Neuronal stem cell (in vitro differentiated cells): ENCODE measurements around the gene SGO1.

Source experiments
- DNase-seq: peaks from one replicate; pipeline ENCODE4 v3.0.0-alpha.2; 2013; ENCODE audit warnings: low spot score
- H2AFZ ChIP-seq: one replicate; pipeline ENCODE4 v1.6.1; 2013; ENCODE audit warnings: mild to moderate bottlenecking, low read length, inconsistent platforms
- H2AK5ac ChIP-seq: 2 replicates; pipeline ENCODE4 v1.6.1; 2013; ENCODE audit warnings: low read depth, mild to moderate bottlenecking, inconsistent platforms, low read length, moderate library complexity, mixed read lengths
- H2BK120ac ChIP-seq: 2 replicates; pipeline ENCODE4 v1.6.1; 2013; ENCODE audit warnings: low read depth, mild to moderate bottlenecking, inconsistent platforms, low read length, moderate library complexity, mixed read lengths
- H2BK12ac ChIP-seq: one replicate; pipeline ENCODE4 v1.6.1; 2013; ENCODE audit warnings: low read length, inconsistent platforms
- H2BK15ac ChIP-seq: 2 replicates; pipeline ENCODE4 v1.6.1; 2013; ENCODE audit warnings: mild to moderate bottlenecking, low read length, inconsistent platforms, mixed read lengths
- H2BK5ac ChIP-seq: one replicate; pipeline ENCODE4 v1.6.1; 2013; ENCODE audit warnings: inconsistent platforms, mild to moderate bottlenecking, low read length, moderate library complexity
- H3K14ac ChIP-seq: one replicate; pipeline ENCODE4 v1.6.1; 2013; ENCODE audit warnings: low read length, inconsistent platforms
- H3K18ac ChIP-seq: 2 replicates; pipeline ENCODE4 v1.6.1; 2013; ENCODE audit warnings: low read length, inconsistent platforms
- H3K23ac ChIP-seq: 2 replicates; pipeline ENCODE4 v1.6.1; 2013; ENCODE audit warnings: low read depth, mild to moderate bottlenecking, mixed read lengths, low read length, inconsistent platforms; ENCODE audit not compliant: poor library complexity
- H3K27ac ChIP-seq: replicated peaks from 3 replicates; pipeline ENCODE4 v1.5.1; 2013; ENCODE audit warnings: low read length, inconsistent platforms
- H3K27me3 ChIP-seq, 3 experiments: 2 replicates each; pipeline ENCODE4 v1.6.1; 2013; ENCODE audit warnings: low read length in 3 of 3, mild to moderate bottlenecking in 2 of 3, inconsistent platforms in 1 of 3, low read depth in 1 of 3, mixed read lengths in 1 of 3, moderate library complexity in 1 of 3; ENCODE audit not compliant: control insufficient read depth in 3 of 3, insufficient read depth in 3 of 3
- H3K36me3 ChIP-seq, 2 donors: replicated peaks in 1 of 2; 2 replicates each; pipeline ENCODE4 v1.6.1; 2013; ENCODE audit warnings: low read length in 2 of 2; ENCODE audit not compliant: control insufficient read depth in 2 of 2, insufficient read depth in 2 of 2
- H3K4ac ChIP-seq: 2 replicates; pipeline ENCODE4 v1.6.1; 2013; ENCODE audit warnings: inconsistent platforms, mild to moderate bottlenecking, low read length, moderate library complexity
- H3K4me1 ChIP-seq, 2 donors: 1 replicate in 1 of 2; 2 replicates in 1 of 2; pipeline ENCODE4 v1.6.1; 2013; ENCODE audit warnings: low read length in 2 of 2, low read depth in 1 of 2; ENCODE audit not compliant: control insufficient read depth in 2 of 2, insufficient read depth in 1 of 2
- H3K4me2 ChIP-seq: one replicate; pipeline ENCODE4 v1.6.1; 2013; ENCODE audit warnings: mild to moderate bottlenecking, low read length, inconsistent platforms; ENCODE audit not compliant: insufficient read depth, poor library complexity, severe bottlenecking
- H3K4me3 ChIP-seq, 2 donors: 2 replicates each; pipeline ENCODE4 v1.5.1; 2013; ENCODE audit warnings: low read length in 2 of 2, mild to moderate bottlenecking in 2 of 2, inconsistent platforms in 1 of 2, moderate library complexity in 1 of 2
- H3K79me1 ChIP-seq: one replicate; pipeline ENCODE4 v1.6.1; 2013; ENCODE audit warnings: low read depth, mild to moderate bottlenecking, inconsistent platforms, low read length, moderate library complexity
- H3K9ac ChIP-seq: one replicate; pipeline ENCODE4 v1.6.1; 2013; ENCODE audit warnings: mild to moderate bottlenecking, low read depth, low read length, inconsistent platforms; ENCODE audit not compliant: poor library complexity
- H3K9me3 ChIP-seq, 2 donors: replicated peaks in 1 of 2; 2 replicates each; pipeline versions ENCODE3 to v1.6.1; 2013; ENCODE audit warnings: low read length in 2 of 2, mild to moderate bottlenecking in 2 of 2, inconsistent platforms in 1 of 2, low read depth in 1 of 2, mixed read lengths in 1 of 2, moderate library complexity in 1 of 2; ENCODE audit not compliant: control insufficient read depth in 2 of 2, insufficient read depth in 1 of 2
- H4K8ac ChIP-seq: one replicate; pipeline ENCODE4 v1.6.1; 2013; ENCODE audit warnings: low read depth, mild to moderate bottlenecking, inconsistent platforms, low read length, moderate library complexity
- H4K91ac ChIP-seq: one replicate; pipeline ENCODE4 v1.6.1; 2013; ENCODE audit warnings: low read length, low read depth, mild to moderate bottlenecking, inconsistent platforms; ENCODE audit not compliant: poor library complexity
- WGBS, 2 donors: extraction: QIAGEN DNeasy Blood & Tissue Kit; methylation state at CpG; one replicate each; pipeline ENCODE4 v1.1.7; 2013; ENCODE audit warnings: missing lambda C conversion rate in 2 of 2, mixed read lengths in 1 of 2; ENCODE audit not compliant: insufficient read length in 2 of 2, insufficient replicate concordance in 1 of 2; ENCODE audit errors: extremely low coverage in 2 of 2; 5-methylcytosine and 5-hydroxymethylcytosine counted together

The SGO1 gene

GRCh38 chr3:20141316-20141715, 44.7 kb downstream of the SGO1 start:
- Histone ChIP-seq H3K9me3 (no peaks in the 10 kb centered on the region), H2BK15ac (no peak overlapping the region), H3K23ac (no peak overlapping the region), H4K8ac (no peak overlapping the region), H4K91ac (no peak overlapping the region), H3K4me1 (peaks cover 5 to 13% of the 10 kb centered on the region in 2 donors), H2AFZ (peak overlapping the region; percentile 84), H3K4me2 (no peak overlapping the region), H2BK12ac (no peak overlapping the region), H3K9ac (no peak overlapping the region), H2BK5ac (no peak overlapping the region), H2AK5ac (no peak overlapping the region), H3K36me3 (peaks cover 0 to 3% of the 10 kb centered on the region in 2 donors), H3K4ac (no peak overlapping the region), H3K4me3 (no peak overlapping the region), H3K14ac (no peak overlapping the region), H2BK120ac (no peak overlapping the region), H3K27me3 (no peaks in the 10 kb centered on the region), H3K27ac (peak overlapping the region; percentile 93), H3K18ac (no peak overlapping the region), H3K79me1 (no peaks in the 10 kb centered on the region)
- no CpG with 5 or more reads among the region's 2 CpGs for WGBS, 2 donors
- DNase-seq, result peak; percentile 47

GRCh38 chr3:20140881-20141280, 45.1 kb downstream of the SGO1 start:
- H3K4ac ChIP-seq, result no peak overlapping the region
- H3K9me3 ChIP-seq, result no peaks in the 10 kb centered on the region
- no peak overlapping the region for H2AK5ac ChIP-seq
- H3K79me1 ChIP-seq, result no peaks in the 10 kb centered on the region
- H3K14ac ChIP-seq, result no peak overlapping the region
- H3K36me3 ChIP-seq, result peaks cover 0 to 3% of the 10 kb centered on the region in 2 donors
- H4K8ac ChIP-seq, result no peak overlapping the region
- no peak overlapping the region for H3K18ac ChIP-seq
- H3K4me2 ChIP-seq, result no peak overlapping the region
- no CpG with 5 or more reads among the region's 2 CpGs for WGBS, 2 donors
- DNase-seq, result no peak
- H4K91ac ChIP-seq, result no peak overlapping the region
- H2BK120ac ChIP-seq, result no peak overlapping the region
- no peak overlapping the region for H3K23ac ChIP-seq
- H3K27ac ChIP-seq, result peak overlapping the region; percentile 93
- no peaks in the 10 kb centered on the region for H3K27me3 ChIP-seq
- H3K4me1 ChIP-seq, result peaks cover 4 to 13% of the 10 kb centered on the region in 2 donors
- no peak overlapping the region for H2BK12ac ChIP-seq
- no peak overlapping the region for H2BK5ac ChIP-seq
- no peak overlapping the region for H3K9ac ChIP-seq
- H3K4me3 ChIP-seq, result no peak overlapping the region
- no peak overlapping the region for H2AFZ ChIP-seq
- H2BK15ac ChIP-seq, result no peak overlapping the region

- no peak overlapping the region for H3K4me3 ChIP-seq
- no peak for DNase-seq
- no peak overlapping the region for H2AFZ ChIP-seq
- no peaks in the 10 kb centered on the region for H3K27me3 ChIP-seq
- no peak overlapping the region for H3K9ac ChIP-seq
- WGBS, 2 donors, result no CpG with 5 or more reads among the region's 4 CpGs
- H3K36me3 ChIP-seq, result peaks cover 0 to 3% of the 10 kb centered on the region in 2 donors
- no peak overlapping the region for H2AK5ac ChIP-seq
- H3K9me3 ChIP-seq, result peaks cover 0 to 1% of the 10 kb centered on the region in 2 donors
- H2BK15ac ChIP-seq, result no peak overlapping the region
- H2BK120ac ChIP-seq, result no peak overlapping the region
- no peak overlapping the region for H4K8ac ChIP-seq
- H2BK5ac ChIP-seq, result no peak overlapping the region
- no peak overlapping the region for H4K91ac ChIP-seq
- H3K27ac ChIP-seq, result no peak overlapping the region
- no peak overlapping the region for H3K4ac ChIP-seq
- no peak overlapping the region for H2BK12ac ChIP-seq
- peaks cover 4 to 10% of the 10 kb centered on the region in 2 donors for H3K4me1 ChIP-seq
- no peak overlapping the region for H3K23ac ChIP-seq
- no peak overlapping the region for H3K14ac ChIP-seq
- no peak overlapping the region for H3K18ac ChIP-seq
- no peak overlapping the region for H3K4me2 ChIP-seq
- H3K79me1 ChIP-seq, result no peaks in the 10 kb centered on the region
Measured at GRCh38 chr3:20137647-20138046, 48.4 kb downstream of the SGO1 start.

- Histone ChIP-seq H3K27ac (no peak overlapping the region), H2BK5ac (no peak overlapping the region), H3K4me1 (peaks cover 0 to 5% of the 10 kb centered on the region in 2 donors), H3K9me3 (peaks cover 0 to 1% of the 10 kb centered on the region in 2 donors), H3K4ac (no peak overlapping the region), H3K4me2 (no peak overlapping the region), H3K4me3 (no peak overlapping the region), H2AFZ (no peak overlapping the region), H4K91ac (no peak overlapping the region), H2BK15ac (no peak overlapping the region), H3K14ac (no peak overlapping the region), H3K9ac (no peak overlapping the region), H3K36me3 (peaks cover 0 to 3% of the 10 kb centered on the region in 2 donors), H3K79me1 (no peaks in the 10 kb centered on the region), H4K8ac (no peak overlapping the region), H2BK12ac (no peak overlapping the region), H2BK120ac (no peak overlapping the region), H3K18ac (no peak overlapping the region), H3K23ac (no peak overlapping the region), H2AK5ac (no peak overlapping the region), H3K27me3 (no peaks in the 10 kb centered on the region)
- WGBS, 2 donors, result no CpG with 5 or more reads among the region's 1 CpG
- DNase-seq, result no peak
Measured at GRCh38 chr3:20136231-20136630, 49.8 kb downstream of the SGO1 start.
